ENCODE measurements around the gene FRMD5. TPM values are rescaled to one million over a fixed set of nuclear protein-coding genes. Genes with fewer than 3 reads are reported as not detected.

The FRMD5 gene
- total and polyA plus RNA-seq, 2 experiments from 2014 or later = 5.9 to 10.1 TPM

GRCh38 chr15:43950531-43950930 is 244.5 kb downstream of the FRMD5 start:
- H3K27me3 ChIP-seq (ENCODE audit: insufficient read depth) = no peaks in the 10 kb centered on the region
- no peak overlapping the region for H3K27ac Mint-ChIP-seq
- peaks cover 5% of the 10 kb centered on the region; the same call in 1 of the 2 replicates for H3K4me1 ChIP-seq (ENCODE audit: insufficient read depth)
- H4K20me1 ChIP-seq (replicated peaks; ENCODE audit: insufficient read depth) = no peaks in the 10 kb centered on the region
- H3K4me3 ChIP-seq = no peak overlapping the region
- DNase-seq (ENCODE audit: low spot score) (no peak), ATAC-seq (no peak)
- H3K4me1 Mint-ChIP-seq = peaks cover 16% of the 10 kb centered on the region
- no peaks in the 10 kb centered on the region for H3F3A ChIP-seq (replicated peaks; ENCODE audit: low read depth)
- H3K4me3 Mint-ChIP-seq = no peak overlapping the region
- H3K36me3 ChIP-seq (ENCODE audit: insufficient read depth) = no peaks in the 10 kb centered on the region
- H3K27ac ChIP-seq (ENCODE audit: low read depth) = no peak overlapping the region
- TF ChIP-seq EZH2 (IDR thresholded peaks at IDR 0.05; ENCODE audit: low read depth, unreplicated experiment) = no peak
- TF ChIP-seq ZNF462 (CRISPR knock-in tag; IDR thresholded peaks at IDR 0.05) = no peak
- TF ChIP-seq REST (IDR thresholded peaks at IDR 0.05; ENCODE audit: unreplicated experiment) = no peak
- TF ChIP-seq ZNF114 (CRISPR knock-in tag; IDR thresholded peaks at IDR 0.05) = no peak
- TF ChIP-seq ZNF331 (CRISPR knock-in tag; IDR thresholded peaks at IDR 0.05; ENCODE audit: low read depth) = no peak
- TF ChIP-seq POLR2AphosphoS5 (IDR thresholded peaks at IDR 0.05; ENCODE audit: low read depth) = no peak
- no peak for TF ChIP-seq CTCF (conservative IDR thresholded peaks at IDR 0.05; ENCODE audit: low read depth in 2 of 2)
- TF ChIP-seq EZH2phosphoT487 (IDR thresholded peaks at IDR 0.05; ENCODE audit: unreplicated experiment) = no peak
- TF ChIP-seq NANOG (IDR thresholded peaks at IDR 0.05; ENCODE audit: borderline replicate concordance) = no peak
- no peak for TF ChIP-seq JUNB (IDR thresholded peaks at IDR 0.05; ENCODE audit: unreplicated experiment)
- TF ChIP-seq, protein P1, sequence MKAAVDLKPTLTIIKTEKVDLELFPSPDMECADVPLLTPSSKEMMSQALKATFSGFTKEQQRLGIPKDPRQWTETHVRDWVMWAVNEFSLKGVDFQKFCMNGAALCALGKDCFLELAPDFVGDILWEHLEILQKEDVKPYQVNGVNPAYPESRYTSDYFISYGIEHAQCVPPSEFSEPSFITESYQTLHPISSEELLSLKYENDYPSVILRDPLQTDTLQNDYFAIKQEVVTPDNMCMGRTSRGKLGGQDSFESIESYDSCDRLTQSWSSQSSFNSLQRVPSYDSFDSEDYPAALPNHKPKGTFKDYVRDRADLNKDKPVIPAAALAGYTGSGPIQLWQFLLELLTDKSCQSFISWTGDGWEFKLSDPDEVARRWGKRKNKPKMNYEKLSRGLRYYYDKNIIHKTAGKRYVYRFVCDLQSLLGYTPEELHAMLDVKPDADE (IDR thresholded peaks at IDR 0.05) = no peak
- TF ChIP-seq CREB1 (CRISPR knock-in tag; IDR thresholded peaks at IDR 0.05; ENCODE audit: low read depth) = no peak
- no peak for TF ChIP-seq STAT1 (IDR thresholded peaks at IDR 0.05; ENCODE audit: unreplicated experiment)
- no peaks in the 10 kb centered on the region for H3K79me2 ChIP-seq (replicated peaks; ENCODE audit: insufficient read depth)
- H3K9me2 ChIP-seq (ENCODE audit: insufficient read depth) = peaks cover 8% of the 10 kb centered on the region; the same call in 1 of the 2 replicates
- H3K9me3 Mint-ChIP-seq = no peaks in the 10 kb centered on the region
- H3K4me2 ChIP-seq = no peak overlapping the region
- no peak overlapping the region for H2AFZ ChIP-seq
- no peaks in the 10 kb centered on the region for H3K27me3 Mint-ChIP-seq (ENCODE audit: insufficient read depth, low read depth, poor library complexity)
- H3K36me3 Mint-ChIP-seq (ENCODE audit: low read depth) = no peaks in the 10 kb centered on the region

Data from GM23338 (cell line).